Measurements from ENCODE around the gene PLA2G2C.

DNA sequence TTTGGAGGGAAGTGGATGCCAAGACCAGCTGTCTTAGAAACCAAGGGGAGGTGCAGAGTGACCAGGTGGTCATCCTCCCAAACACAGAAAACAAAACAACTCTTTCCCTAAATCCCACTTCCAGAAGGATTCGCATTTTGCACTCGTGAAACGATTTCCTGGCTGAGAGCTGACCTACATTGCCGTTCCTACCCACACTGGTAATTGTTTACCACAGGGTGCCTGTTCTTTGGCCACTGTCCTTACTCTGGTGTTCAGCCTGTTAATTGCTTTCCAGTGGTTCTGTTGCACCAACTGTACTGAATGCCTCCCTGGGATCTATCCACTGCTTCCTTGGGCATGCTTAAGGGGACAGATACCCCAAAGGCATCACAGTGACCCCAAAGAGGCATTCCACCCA, 23.2 kb upstream of the PLA2G2C start:
- no peak for TF ChIP-seq TOX (CRISPR knock-in tag; IDR thresholded peaks at IDR 0.05; ENCODE audit: borderline replicate concordance)
- TF ChIP-seq ZNF8 (CRISPR knock-in tag; IDR thresholded peaks at IDR 0.05), result no peak
- no peak for TF ChIP-seq CSDC2 (CRISPR knock-in tag; IDR thresholded peaks at IDR 0.05)
- no peak for TF ChIP-seq TCF4 (CRISPR knock-in tag; IDR thresholded peaks at IDR 0.05; ENCODE audit: borderline replicate concordance)
- no peak for TF ChIP-seq OSR1 (CRISPR knock-in tag; IDR thresholded peaks at IDR 0.05)
- TF ChIP-seq, protein P1, sequence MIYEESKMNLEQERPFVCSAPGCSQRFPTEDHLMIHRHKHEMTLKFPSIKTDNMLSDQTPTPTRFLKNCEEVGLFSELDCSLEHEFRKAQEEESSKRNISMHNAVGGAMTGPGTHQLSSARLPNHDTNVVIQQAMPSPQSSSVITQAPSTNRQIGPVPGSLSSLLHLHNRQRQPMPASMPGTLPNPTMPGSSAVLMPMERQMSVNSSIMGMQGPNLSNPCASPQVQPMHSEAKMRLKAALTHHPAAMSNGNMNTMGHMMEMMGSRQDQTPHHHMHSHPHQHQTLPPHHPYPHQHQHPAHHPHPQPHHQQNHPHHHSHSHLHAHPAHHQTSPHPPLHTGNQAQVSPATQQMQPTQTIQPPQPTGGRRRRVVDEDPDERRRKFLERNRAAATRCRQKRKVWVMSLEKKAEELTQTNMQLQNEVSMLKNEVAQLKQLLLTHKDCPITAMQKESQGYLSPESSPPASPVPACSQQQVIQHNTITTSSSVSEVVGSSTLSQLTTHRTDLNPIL (CRISPR knock-in tag; IDR thresholded peaks at IDR 0.05; ENCODE audit: low read depth), result no peak
- no peak for TF ChIP-seq ZFP3 (CRISPR knock-in tag; IDR thresholded peaks at IDR 0.05)
- TF ChIP-seq BACH2 (CRISPR knock-in tag; IDR thresholded peaks at IDR 0.05; ENCODE audit: borderline replicate concordance), result no peak
- TF ChIP-seq RARB (CRISPR knock-in tag; IDR thresholded peaks at IDR 0.05), result no peak
- no peak for TF ChIP-seq ZFP30 (CRISPR knock-in tag; IDR thresholded peaks at IDR 0.05)
- TF ChIP-seq ZNF70 (CRISPR knock-in tag; IDR thresholded peaks at IDR 0.05), result no peak
- TF ChIP-seq, protein P2, sequence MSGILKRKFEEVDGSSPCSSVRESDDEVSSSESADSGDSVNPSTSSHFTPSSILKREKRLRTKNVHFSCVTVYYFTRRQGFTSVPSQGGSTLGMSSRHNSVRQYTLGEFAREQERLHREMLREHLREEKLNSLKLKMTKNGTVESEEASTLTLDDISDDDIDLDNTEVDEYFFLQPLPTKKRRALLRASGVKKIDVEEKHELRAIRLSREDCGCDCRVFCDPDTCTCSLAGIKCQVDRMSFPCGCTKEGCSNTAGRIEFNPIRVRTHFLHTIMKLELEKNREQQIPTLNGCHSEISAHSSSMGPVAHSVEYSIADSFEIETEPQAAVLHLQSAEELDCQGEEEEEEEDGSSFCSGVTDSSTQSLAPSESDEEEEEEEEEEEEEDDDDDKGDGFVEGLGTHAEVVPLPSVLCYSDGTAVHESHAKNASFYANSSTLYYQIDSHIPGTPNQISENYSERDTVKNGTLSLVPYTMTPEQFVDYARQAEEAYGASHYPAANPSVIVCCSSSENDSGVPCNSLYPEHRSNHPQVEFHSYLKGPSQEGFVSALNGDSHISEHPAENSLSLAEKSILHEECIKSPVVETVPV (CRISPR knock-in tag; IDR thresholded peaks at IDR 0.05), result no peak
